ENCODE measurements around the gene KLHL5. TPM values are rescaled to one million over a fixed set of nuclear protein-coding genes. Genes with fewer than 3 reads are reported as not detected.

KLHL5 gene
- total RNA-seq, 1 donor from 2014 or later = 61.5 TPM

- H3K4me3 Mint-ChIP-seq = no peak overlapping the region
- TF ChIP-seq CTCF (IDR thresholded peaks at IDR 0.05) = no peak
- peaks cover 32% of the 10 kb centered on the region for H3K4me1 Mint-ChIP-seq
- H3K27me3 Mint-ChIP-seq = no peaks in the 10 kb centered on the region
- no peak for ATAC-seq (ENCODE audit: low read depth)
- ChIA-PET CTCF (interaction anchor here (0.6 kb wide), 1 partner anchor 178 kb away, joined by 3 read pairs; no protein-coding TSS in a partner anchor), POLR2A (no interaction called here)
- no peak for DNase-seq
- no peaks in the 10 kb centered on the region for H3K9me3 Mint-ChIP-seq
- H3K36me3 Mint-ChIP-seq (ENCODE audit: low read depth) = peaks cover 16% of the 10 kb centered on the region
- intact Hi-C loops (cut with micrococcal nuclease) = no loop called here
- H3K27ac Mint-ChIP-seq = no peak overlapping the region
Measured at GRCh38 chr4:39067451-39067850, 5.4 kb downstream of the KLHL5 start.

DNA sequence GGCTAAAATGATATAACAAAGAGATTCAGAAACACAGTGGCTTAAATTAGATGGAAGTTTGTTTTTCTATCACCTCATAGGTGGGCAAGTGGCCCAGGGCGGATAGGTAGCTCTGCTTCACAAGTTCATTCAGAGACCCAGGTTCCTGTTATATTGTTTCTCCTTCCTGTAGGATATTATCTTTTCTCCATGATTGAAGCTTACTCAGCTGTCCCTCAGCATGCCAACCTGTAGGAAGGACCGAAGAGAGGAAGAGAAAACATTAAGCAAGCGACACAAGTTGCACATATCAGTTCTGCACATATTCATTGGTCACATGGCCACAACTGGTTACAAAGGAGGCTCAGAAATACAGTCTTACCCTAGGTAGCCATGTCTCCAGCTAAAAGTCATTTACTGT lies 6.9 kb downstream of the KLHL5 start:
- ChIA-PET CTCF (no interaction called here), POLR2A (no interaction called here)
- ATAC-seq (ENCODE audit: low read depth) (no peak), DNase-seq (no peak)
- Mint-ChIP-seq H3K4me1 (peaks cover 23% of the 10 kb centered on the region), H3K27ac (no peak overlapping the region), H3K27me3 (no peaks in the 10 kb centered on the region), H3K4me3 (no peak overlapping the region), H3K9me3 (no peaks in the 10 kb centered on the region), H3K36me3 (ENCODE audit: low read depth) (peaks cover 16% of the 10 kb centered on the region)
- no peak for TF ChIP-seq CTCF (IDR thresholded peaks at IDR 0.05)
- intact Hi-C loops (cut with micrococcal nuclease) = no loop called here

DNA sequence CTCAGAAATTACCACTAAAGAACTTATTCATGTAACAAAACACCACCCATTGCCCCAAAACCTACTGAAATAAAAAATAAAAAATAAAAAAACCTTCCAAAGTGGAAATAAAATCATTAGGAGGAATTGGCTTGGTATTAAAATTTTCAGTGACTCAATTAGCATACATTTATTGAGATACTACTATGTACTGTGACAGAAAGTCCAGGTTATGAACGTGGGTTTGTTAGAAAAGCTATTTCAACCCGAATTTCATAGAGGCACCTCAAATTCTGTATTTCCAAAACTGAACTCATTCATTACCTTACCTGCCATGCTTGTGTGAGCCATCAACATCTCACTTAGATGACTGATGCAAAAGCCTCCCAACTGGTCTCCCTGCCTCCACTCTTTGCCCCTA lies 16.8 kb downstream of the KLHL5 start:
- no peaks in the 10 kb centered on the region for H3K9me3 Mint-ChIP-seq
- H3K27me3 Mint-ChIP-seq = no peaks in the 10 kb centered on the region
- H3K36me3 Mint-ChIP-seq (ENCODE audit: low read depth) = peaks cover 65% of the 10 kb centered on the region
- no peak overlapping the region for H3K27ac Mint-ChIP-seq
- no peak for DNase-seq
- H3K4me1 Mint-ChIP-seq = peaks cover 5% of the 10 kb centered on the region
- TF ChIP-seq CTCF (IDR thresholded peaks at IDR 0.05) = no peak
- no peak overlapping the region for H3K4me3 Mint-ChIP-seq
- ATAC-seq (ENCODE audit: low read depth) = no peak
- ChIA-PET CTCF (interaction anchor here (1.0 kb wide), 1 partner anchor 176 kb away, joined by 4 read pairs; no protein-coding TSS in a partner anchor), POLR2A (no interaction called here)
- intact Hi-C loops (cut with micrococcal nuclease) = no loop called here

- intact Hi-C loops (cut with micrococcal nuclease) = loop anchor here (5.0 kb wide), 1 partner anchor 181 kb away; no protein-coding TSS in a partner anchor
- ChIA-PET CTCF (no interaction called here), POLR2A (interaction anchor here (0.6 kb wide), 1 partner anchor 929 kb away, joined by 4 read pairs; no protein-coding TSS in a partner anchor)
- Mint-ChIP-seq H3K27ac (no peak overlapping the region), H3K9me3 (no peaks in the 10 kb centered on the region), H3K36me3 (ENCODE audit: low read depth) (peaks cover 61% of the 10 kb centered on the region), H3K4me1 (no peaks in the 10 kb centered on the region), H3K27me3 (no peaks in the 10 kb centered on the region), H3K4me3 (no peak overlapping the region)
- DNase-seq (no peak), ATAC-seq (ENCODE audit: low read depth) (no peak)
- TF ChIP-seq CTCF (IDR thresholded peaks at IDR 0.05) = no peak
Measured at GRCh38 chr4:39083164-39083563, 21.1 kb downstream of the KLHL5 start.

- Mint-ChIP-seq H3K27ac (no peak overlapping the region), H3K4me3 (no peak overlapping the region), H3K4me1 (no peaks in the 10 kb centered on the region), H3K27me3 (no peaks in the 10 kb centered on the region), H3K36me3 (ENCODE audit: low read depth) (peaks cover 69% of the 10 kb centered on the region), H3K9me3 (no peaks in the 10 kb centered on the region)
- DNase-seq = no peak
- CTCF ChIA-PET = interaction anchor here (0.6 kb wide), 1 partner anchor 304 kb away, joined by 3 read pairs; no protein-coding TSS in a partner anchor
- no peak for TF ChIP-seq CTCF (IDR thresholded peaks at IDR 0.05)
- ATAC-seq (ENCODE audit: low read depth) = no peak
- POLR2A ChIA-PET = no interaction called here
- intact Hi-C loops (cut with micrococcal nuclease) = loop anchor here (5.0 kb wide), 1 partner anchor 39 kb away; no protein-coding TSS in a partner anchor
Measured at GRCh38 chr4:39085891-39086290, 23.9 kb downstream of the KLHL5 start.
